Activated B cell treated with CpG ODN at 0.5 μM for 24 hours (primary cell): ENCODE measurements around the gene TNFRSF25. TPM values are rescaled to one million over a fixed set of nuclear protein-coding genes. Genes with fewer than 3 reads are reported as not detected.

ENCODE experiments used
- ATAC-seq: fragments of 200-7000 bp; cut with Tn5 transposase; one replicate; pipeline ENCODE4 v1.10.0; 2021; ENCODE audit warnings: low read depth, mild to moderate bottlenecking, moderate library complexity
- CTCF ChIA-PET: fragments of 350-600 bp; sonication (Branson Sonifier 250); formaldehyde crosslinking; loops from one replicate; lab custom pipeline; 2021; ENCODE audit warnings: antibody characterized with exemption; lab: Charles Lee
- POLR2A ChIA-PET: fragments of 350-600 bp; sonication (Branson Sonifier 250); formaldehyde crosslinking; loops from one replicate; lab custom pipeline; 2021; ENCODE audit warnings: antibody characterized with exemption; lab: Charles Lee
- DNase-seq: peaks from one replicate; pipeline ENCODE4 v3.0.0; 2022
- H3K27ac Mint-ChIP-seq: one replicate; pipeline ENCODE4 v1.8.0; 2020; ENCODE audit warnings: mixed read lengths
- H3K27me3 Mint-ChIP-seq: one replicate; pipeline ENCODE4 v1.8.0; 2021; ENCODE audit warnings: mixed read lengths
- H3K36me3 Mint-ChIP-seq: one replicate; pipeline ENCODE4 v1.8.0; 2021; ENCODE audit warnings: low read depth, mixed read lengths
- H3K4me1 Mint-ChIP-seq: one replicate; pipeline ENCODE4 v1.8.0; 2021; ENCODE audit warnings: mixed read lengths
- H3K4me3 Mint-ChIP-seq: one replicate; pipeline ENCODE4 v1.8.0; 2020; ENCODE audit warnings: mild to moderate bottlenecking, mixed read lengths
- H3K9me3 Mint-ChIP-seq: one replicate; pipeline ENCODE4 v1.8.0; 2020; ENCODE audit warnings: mixed read lengths
- CTCF ChIP-seq: fragments of 200-600 bp; IDR thresholded peaks from one replicate; pipeline ENCODE4 v1.8.0; 2022; ENCODE audit warnings: antibody characterized with exemption, mild to moderate bottlenecking
- intact Hi-C: fragments of 100-400 bp; cut with micrococcal nuclease; formaldehyde crosslinking; loops from one replicate; pipeline ENCODE4 v1.15.1; 2024
- total RNA-seq: library from RNA; stranded (reverse); gene quantifications from 2 replicates; pipeline ENCODE4 v1.2.3, GENCODE V29; 2022

TNFRSF25 gene
- total RNA-seq, 1 donor from 2014 or later, result 2.8 TPM

GRCh38 chr1:6426972-6427350 is 39.0 kb downstream of the TNFRSF25 start:
- DNase-seq (no peak), ATAC-seq (no peak)
- Mint-ChIP-seq H3K4me3 (no peak overlapping the region), H3K27me3 (peaks cover 44% of the 10 kb centered on the region), H3K4me1 (peaks cover 12% of the 10 kb centered on the region), H3K27ac (no peak overlapping the region), H3K9me3 (no peaks in the 10 kb centered on the region), H3K36me3 (no peaks in the 10 kb centered on the region)
- POLR2A ChIA-PET, result no interaction called here
- CTCF ChIA-PET, result interaction anchor here (1.3 kb wide), 1 partner anchor 10 kb away, joined by 6 read pairs; no protein-coding TSS in a partner anchor
- intact Hi-C loops, result no loop called here
- TF ChIP-seq CTCF, result no peak

DNA sequence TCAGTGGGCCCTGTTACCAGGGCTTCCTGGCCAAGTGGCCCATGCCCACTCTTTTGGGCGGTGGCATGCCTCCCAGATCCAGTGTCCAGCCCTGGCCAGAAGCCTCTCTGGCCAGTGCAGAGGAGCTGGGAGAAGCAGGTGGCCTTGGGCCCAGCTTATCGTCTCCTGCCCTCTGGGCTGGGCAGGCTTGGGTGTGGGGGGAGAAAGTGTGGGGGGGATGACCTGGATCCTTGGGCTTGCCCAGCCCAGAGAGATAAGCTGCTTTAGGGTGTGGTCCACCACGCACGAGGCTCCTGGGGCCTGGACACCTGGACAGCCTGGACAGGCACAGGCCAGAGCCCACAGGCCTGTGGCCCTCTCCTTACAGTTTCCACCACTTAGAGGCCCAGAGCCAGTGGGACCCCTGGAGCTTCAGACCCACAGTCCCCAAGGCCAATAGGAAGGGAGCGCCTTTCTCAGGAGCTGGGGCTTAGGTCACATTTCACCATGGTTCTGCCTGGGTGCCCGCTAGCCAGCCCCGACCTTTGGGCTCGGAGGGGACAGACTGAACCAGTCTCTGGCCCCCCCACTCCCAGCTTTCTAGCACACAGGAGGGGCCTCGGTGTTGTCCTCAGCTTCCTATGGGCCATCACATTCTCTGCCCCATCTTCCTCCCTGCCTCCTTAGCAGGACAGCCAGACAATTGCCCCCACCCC is 39.5 kb downstream of the TNFRSF25 start:
- H3K4me1 Mint-ChIP-seq, result peaks cover 12% of the 10 kb centered on the region
- TF ChIP-seq CTCF, result no peak
- DNase-seq, result no peak
- no peaks in the 10 kb centered on the region for H3K9me3 Mint-ChIP-seq
- no peak for ATAC-seq
- intact Hi-C loops, result no loop called here
- peaks cover 49% of the 10 kb centered on the region for H3K27me3 Mint-ChIP-seq
- ChIA-PET CTCF (interaction anchor here (1.3 kb wide), 1 partner anchor 11 kb away, joined by 6 read pairs; no protein-coding TSS in a partner anchor), POLR2A (interaction anchor here (0.6 kb wide), 1 partner anchor 17 kb away, joined by 6 read pairs; no protein-coding TSS in a partner anchor)
- no peaks in the 10 kb centered on the region for H3K36me3 Mint-ChIP-seq
- H3K4me3 Mint-ChIP-seq, result no peak overlapping the region
- H3K27ac Mint-ChIP-seq, result no peak overlapping the region

GRCh38 chr1:6425658-6426057 is 40.3 kb downstream of the TNFRSF25 start:
- ATAC-seq (no peak), DNase-seq (no peak)
- Mint-ChIP-seq H3K9me3 (no peaks in the 10 kb centered on the region), H3K4me3 (no peak overlapping the region), H3K27me3 (peaks cover 56% of the 10 kb centered on the region), H3K4me1 (peaks cover 15% of the 10 kb centered on the region), H3K36me3 (no peaks in the 10 kb centered on the region), H3K27ac (no peak overlapping the region)
- ChIA-PET CTCF (no interaction called here), POLR2A (interaction anchor here (0.6 kb wide), 1 partner anchor 16 kb away, joined by 6 read pairs; no protein-coding TSS in a partner anchor)
- TF ChIP-seq CTCF, result no peak
- intact Hi-C loops, result no loop called here

GRCh38 chr1:6424619-6425593 is 41.1 kb downstream of the TNFRSF25 start, which contains the start of gene ESPN:
ESPN (plus strand) TSS chr1:6424776; CDS start chr1:6424956, 180 bp downstream.
- peaks cover 15% of the 10 kb centered on the region for H3K4me1 Mint-ChIP-seq
- H3K36me3 Mint-ChIP-seq, result no peaks in the 10 kb centered on the region
- H3K9me3 Mint-ChIP-seq, result no peaks in the 10 kb centered on the region
- no peak within 1 kb of the TSS for H3K27ac Mint-ChIP-seq
- DNase-seq (no peak), ATAC-seq (peak; percentile 61)
- no peak for TF ChIP-seq CTCF
- peak within 1 kb of the TSS; percentile 55 for H3K4me3 Mint-ChIP-seq
- intact Hi-C loops, result no loop called here
- POLR2A ChIA-PET, result no interaction called here
- CTCF ChIA-PET, result no interaction called here
- H3K27me3 Mint-ChIP-seq, result peaks cover 49% of the 10 kb centered on the region
